ENCODE results near the gene BST2. TPM values are rescaled to one million over a fixed set of nuclear protein-coding genes. Genes with fewer than 3 reads are reported as not detected.

The BST2 gene
- total and polyA plus RNA-seq, 10 of the 15 experiments (the other 5 are each of a cell fraction or from before 2014, with no cell fraction given) = 16.6 to 372 (median 264) TPM

DNA sequence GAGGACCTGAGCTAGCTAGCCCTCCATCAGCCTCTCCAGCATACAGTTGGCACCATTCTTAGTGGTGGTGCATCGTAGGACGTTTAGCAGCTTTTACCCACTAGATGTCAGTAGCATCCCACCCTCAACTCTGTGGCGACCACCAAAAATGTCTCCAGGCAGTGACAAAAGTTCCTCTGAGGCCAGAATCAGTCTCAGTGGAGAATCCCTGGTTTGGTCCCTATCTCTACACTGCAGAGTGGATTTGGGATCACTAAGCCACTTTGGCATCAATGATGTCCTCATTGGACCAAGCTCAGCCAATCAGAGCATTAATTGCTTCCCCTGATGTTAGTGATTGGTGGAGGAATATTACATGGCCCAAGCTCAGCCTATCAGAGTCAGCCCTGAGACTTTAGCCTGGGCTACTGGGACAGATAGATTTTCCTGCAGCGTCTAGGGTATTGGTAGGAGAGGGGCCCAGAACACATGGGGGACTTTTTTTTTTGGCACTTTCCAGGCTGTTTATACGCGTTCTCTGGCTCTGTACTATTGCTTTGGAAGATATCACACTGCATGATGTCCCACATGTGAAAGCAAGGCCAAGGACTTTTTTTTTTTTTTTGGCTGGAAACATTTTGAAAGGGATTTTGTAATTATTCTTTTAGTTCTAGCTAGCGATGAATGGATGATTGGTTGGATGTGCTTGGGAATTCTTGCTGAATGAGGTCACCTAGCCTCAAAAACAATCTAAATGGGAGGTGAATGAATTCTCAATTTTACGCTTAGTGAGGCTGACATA, 36.0 kb upstream of the BST2 start:
- Histone ChIP-seq H3K27ac (ENCODE audit: control insufficient read depth, insufficient read depth) (no peak overlapping the region), H3K4me1 (ENCODE audit: control insufficient read depth, insufficient read depth, low read length) (no peaks in the 10 kb centered on the region), H3K4me3 (no peak overlapping the region), H3K79me2 (ENCODE audit: control insufficient read depth, insufficient read depth, low read length) (no peaks in the 10 kb centered on the region), H2AFZ (ENCODE audit: control insufficient read depth, low read depth, low read length) (no peak overlapping the region), H4K20me1 (ENCODE audit: control insufficient read depth, insufficient read depth) (no peaks in the 10 kb centered on the region), H3K9me3 (replicated peaks; ENCODE audit: control insufficient read depth, insufficient read depth, low read length) (no peaks in the 10 kb centered on the region), H3K36me3 (ENCODE audit: control insufficient read depth in 2 of 2, insufficient read depth in 2 of 2, low read length in 1 of 2) (no peaks in the 10 kb centered on the region), H3K9ac (ENCODE audit: control insufficient read depth, insufficient read depth, low read length) (no peak overlapping the region), H3K27me3 (replicated peaks in 1 of 2; ENCODE audit: control insufficient read depth in 2 of 2, insufficient read depth in 2 of 2, low read length in 1 of 2) (no peaks in the 10 kb centered on the region), H3K4me2 (ENCODE audit: control insufficient read depth, insufficient read depth) (no peak overlapping the region)
- DNase-seq (ENCODE audit: low read depth, low spot score) = no peak
- WGBS (ENCODE audit: insufficient coverage, insufficient replicate concordance, low lambda C conversion rate, missing lambda C conversion rate) = 46% methylated on average over 8 of the region's 8 CpGs
- ChIA-PET RAD21 (ENCODE audit: unreplicated experiment) (interaction anchor here (1.0 to 1.3 kb wide), 2 partner anchors 9 to 116 kb away, joined by 3 to 4 read pairs; no protein-coding TSS in a partner anchor), POLR2A (interaction anchor here (0.5 kb wide), 1 partner anchor 13 kb away, joined by 4 read pairs; no protein-coding TSS in a partner anchor), CTCF (interaction anchor here (0.6 to 1.9 kb wide), 8 partner anchors 13 to 346 kb away, joined by 3 to 9 read pairs (median 6); partner anchors contain the start of gene MVB12A), SMC1A (ENCODE audit: uncharacterized antibody, unreplicated experiment) (interaction anchor here (0.9 kb wide), 2 partner anchors 181 to 360 kb away, joined by 3 read pairs; no protein-coding TSS in a partner anchor)
- in situ Hi-C loops (cut with MboI) (no loop called here), intact Hi-C loops (cut with micrococcal nuclease; ENCODE audit: unreplicated experiment) (loop anchor here (10.0 kb wide), 1 partner anchor 413 kb away; the partner anchor contains the start of gene RPL18A)
- ATAC-seq = peak; percentile 61
- BruUV-seq (replicated peaks) = no TSS peak
- FAIRE-seq = peak; percentile 18
- TF ChIP-seq SMC3 (IDR thresholded peaks at IDR 0.05; ENCODE audit: borderline replicate concordance, low read length) (peak; percentile 22; the same call in 1 of the 2 replicates), BRCA1 (IDR thresholded peaks at IDR 0.05; ENCODE audit: low read depth, low read length) (no peak), SMARCA5 (IDR thresholded peaks at IDR 0.05) (no peak), RAD21 (IDR thresholded peaks at IDR 0.05; ENCODE audit: insufficient read depth, low read depth, low read length) (peak; percentile 55), SIX5 (IDR thresholded peaks at IDR 0.05; ENCODE audit: low read depth, low read length, severe bottlenecking) (no peak), RUNX3 (IDR thresholded peaks at IDR 0.05; ENCODE audit: low read length) (peak; percentile 35), FOS (IDR thresholded peaks at IDR 0.05; ENCODE audit: borderline replicate concordance, extremely low read depth, insufficient read length) (peak; percentile 10), SP1 (IDR thresholded peaks at IDR 0.05; ENCODE audit: low read depth, low read length) (peak; percentile 48), NFYB (IDR thresholded peaks at IDR 0.05; ENCODE audit: insufficient read depth, low read depth, low read length) (peak; percentile 90)
- TF ChIP-seq, protein P1, sequence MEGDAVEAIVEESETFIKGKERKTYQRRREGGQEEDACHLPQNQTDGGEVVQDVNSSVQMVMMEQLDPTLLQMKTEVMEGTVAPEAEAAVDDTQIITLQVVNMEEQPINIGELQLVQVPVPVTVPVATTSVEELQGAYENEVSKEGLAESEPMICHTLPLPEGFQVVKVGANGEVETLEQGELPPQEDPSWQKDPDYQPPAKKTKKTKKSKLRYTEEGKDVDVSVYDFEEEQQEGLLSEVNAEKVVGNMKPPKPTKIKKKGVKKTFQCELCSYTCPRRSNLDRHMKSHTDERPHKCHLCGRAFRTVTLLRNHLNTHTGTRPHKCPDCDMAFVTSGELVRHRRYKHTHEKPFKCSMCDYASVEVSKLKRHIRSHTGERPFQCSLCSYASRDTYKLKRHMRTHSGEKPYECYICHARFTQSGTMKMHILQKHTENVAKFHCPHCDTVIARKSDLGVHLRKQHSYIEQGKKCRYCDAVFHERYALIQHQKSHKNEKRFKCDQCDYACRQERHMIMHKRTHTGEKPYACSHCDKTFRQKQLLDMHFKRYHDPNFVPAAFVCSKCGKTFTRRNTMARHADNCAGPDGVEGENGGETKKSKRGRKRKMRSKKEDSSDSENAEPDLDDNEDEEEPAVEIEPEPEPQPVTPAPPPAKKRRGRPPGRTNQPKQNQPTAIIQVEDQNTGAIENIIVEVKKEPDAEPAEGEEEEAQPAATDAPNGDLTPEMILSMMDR (IDR thresholded peaks at IDR 0.05 in 2 of 3, conservative IDR thresholded peaks at IDR 0.05 in 1 of 3; ENCODE audit: control insufficient read depth in 2 of 3, extremely low read depth in 1 of 3, insufficient read depth in 1 of 3, low read depth in 3 of 3, low read length in 3 of 3) = peak; percentile 33 to 57 (median 45)
- TF ChIP-seq, protein P2, sequence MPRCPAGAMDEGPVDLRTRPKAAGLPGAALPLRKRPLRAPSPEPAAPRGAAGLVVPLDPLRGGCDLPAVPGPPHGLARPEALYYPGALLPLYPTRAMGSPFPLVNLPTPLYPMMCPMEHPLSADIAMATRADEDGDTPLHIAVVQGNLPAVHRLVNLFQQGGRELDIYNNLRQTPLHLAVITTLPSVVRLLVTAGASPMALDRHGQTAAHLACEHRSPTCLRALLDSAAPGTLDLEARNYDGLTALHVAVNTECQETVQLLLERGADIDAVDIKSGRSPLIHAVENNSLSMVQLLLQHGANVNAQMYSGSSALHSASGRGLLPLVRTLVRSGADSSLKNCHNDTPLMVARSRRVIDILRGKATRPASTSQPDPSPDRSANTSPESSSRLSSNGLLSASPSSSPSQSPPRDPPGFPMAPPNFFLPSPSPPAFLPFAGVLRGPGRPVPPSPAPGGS (IDR thresholded peaks at IDR 0.05; ENCODE audit: borderline replicate concordance, insufficient read depth, low read depth, low read length, poor library complexity, severe bottlenecking) = no peak
- TF ChIP-seq, protein P3, sequence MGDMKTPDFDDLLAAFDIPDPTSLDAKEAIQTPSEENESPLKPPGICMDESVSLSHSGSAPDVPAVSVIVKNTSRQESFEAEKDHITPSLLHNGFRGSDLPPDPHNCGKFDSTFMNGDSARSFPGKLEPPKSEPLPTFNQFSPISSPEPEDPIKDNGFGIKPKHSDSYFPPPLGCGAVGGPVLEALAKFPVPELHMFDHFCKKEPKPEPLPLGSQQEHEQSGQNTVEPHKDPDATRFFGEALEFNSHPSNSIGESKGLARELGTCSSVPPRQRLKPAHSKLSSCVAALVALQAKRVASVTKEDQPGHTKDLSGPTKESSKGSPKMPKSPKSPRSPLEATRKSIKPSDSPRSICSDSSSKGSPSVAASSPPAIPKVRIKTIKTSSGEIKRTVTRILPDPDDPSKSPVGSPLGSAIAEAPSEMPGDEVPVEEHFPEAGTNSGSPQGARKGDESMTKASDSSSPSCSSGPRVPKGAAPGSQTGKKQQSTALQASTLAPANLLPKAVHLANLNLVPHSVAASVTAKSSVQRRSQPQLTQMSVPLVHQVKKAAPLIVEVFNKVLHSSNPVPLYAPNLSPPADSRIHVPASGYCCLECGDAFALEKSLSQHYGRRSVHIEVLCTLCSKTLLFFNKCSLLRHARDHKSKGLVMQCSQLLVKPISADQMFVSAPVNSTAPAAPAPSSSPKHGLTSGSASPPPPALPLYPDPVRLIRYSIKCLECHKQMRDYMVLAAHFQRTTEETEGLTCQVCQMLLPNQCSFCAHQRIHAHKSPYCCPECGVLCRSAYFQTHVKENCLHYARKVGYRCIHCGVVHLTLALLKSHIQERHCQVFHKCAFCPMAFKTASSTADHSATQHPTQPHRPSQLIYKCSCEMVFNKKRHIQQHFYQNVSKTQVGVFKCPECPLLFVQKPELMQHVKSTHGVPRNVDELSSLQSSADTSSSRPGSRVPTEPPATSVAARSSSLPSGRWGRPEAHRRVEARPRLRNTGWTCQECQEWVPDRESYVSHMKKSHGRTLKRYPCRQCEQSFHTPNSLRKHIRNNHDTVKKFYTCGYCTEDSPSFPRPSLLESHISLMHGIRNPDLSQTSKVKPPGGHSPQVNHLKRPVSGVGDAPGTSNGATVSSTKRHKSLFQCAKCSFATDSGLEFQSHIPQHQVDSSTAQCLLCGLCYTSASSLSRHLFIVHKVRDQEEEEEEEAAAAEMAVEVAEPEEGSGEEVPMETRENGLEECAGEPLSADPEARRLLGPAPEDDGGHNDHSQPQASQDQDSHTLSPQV (IDR thresholded peaks at IDR 0.05) = no peak
